Neural crest cell (in vitro differentiated cells): ENCODE data around the gene AAK1. TPM values are rescaled to one million over a fixed set of nuclear protein-coding genes. Genes with fewer than 3 reads are reported as not detected.
"Not testable (repeated sequence)": the region's sequence is repeated elsewhere in the genome, so short reads cannot be mapped to it uniquely, and the experiment has no call there.

ENCODE experiments used
- DNase-seq: peaks from one replicate; pipeline ENCODE4 v3.0.0; 2021; ENCODE audit warnings: low read depth, mixed read lengths, low spot score
- H3K27ac Mint-ChIP-seq: one replicate; pipeline ENCODE4 v1.8.0; 2021; ENCODE audit warnings: mild to moderate bottlenecking, mixed read lengths; ENCODE audit not compliant: unreplicated experiment
- H3K27me3 Mint-ChIP-seq: 2 replicates; pipeline ENCODE4 v1.8.0; 2021; ENCODE audit warnings: low read depth, mild to moderate bottlenecking, mixed read lengths
- H3K36me3 Mint-ChIP-seq: 2 replicates; pipeline ENCODE4 v1.8.0; 2021; ENCODE audit warnings: low read depth, mild to moderate bottlenecking, mixed read lengths
- H3K4me1 Mint-ChIP-seq: 2 replicates; pipeline ENCODE4 v1.8.0; 2021; ENCODE audit warnings: mixed read lengths
- H3K4me3 Mint-ChIP-seq: one replicate; pipeline ENCODE4 v1.8.0; 2021; ENCODE audit warnings: mild to moderate bottlenecking, mixed read lengths
- H3K9me3 Mint-ChIP-seq: 2 replicates; pipeline ENCODE4 v1.8.0; 2021; ENCODE audit warnings: mixed read lengths
- total RNA-seq: library from RNA; stranded (reverse); gene quantifications from 2 replicates; pipeline ENCODE4 v1.2.1, GENCODE V29; 2021
- TF ChIP-seq, protein P1 (sequence below): fragments of 200-600 bp; sonication (generic); conservative IDR thresholded peaks from 2 replicates; pipeline ENCODE4 v1.5.0; 2021; ENCODE audit warnings: antibody characterized with exemption, mild to moderate bottlenecking

Gene AAK1
- total RNA-seq, 1 donor from 2014 or later = 38.8 TPM

DNA sequence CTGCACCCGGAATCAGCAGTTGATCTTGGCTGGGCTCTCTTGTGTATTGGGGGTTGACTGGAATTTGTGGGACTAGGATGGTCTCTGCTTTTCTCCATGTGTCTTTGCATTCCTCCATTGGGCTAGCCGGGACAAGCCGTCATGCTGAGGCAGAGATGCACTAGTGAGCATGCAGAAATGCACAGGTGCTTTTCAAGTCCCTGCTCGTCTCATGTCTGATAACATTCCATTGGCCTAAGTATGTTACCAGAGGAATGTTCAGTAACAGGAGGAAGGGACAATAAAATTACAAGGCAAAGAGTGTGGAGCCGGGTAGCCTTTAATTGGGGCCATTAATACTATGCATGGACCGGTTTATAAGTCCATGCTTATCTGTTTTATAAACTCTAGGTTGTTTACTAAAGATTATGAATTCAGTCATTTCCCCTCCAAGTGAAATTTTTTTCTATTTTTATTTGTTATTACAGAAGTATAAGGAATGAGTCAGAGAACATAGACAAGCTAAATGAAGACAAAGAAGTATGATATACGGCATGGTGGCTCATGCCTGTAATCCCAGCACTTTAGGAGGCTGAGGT is 24.4 kb upstream of the AAK1 start:
- no peak overlapping the region for H3K27ac Mint-ChIP-seq
- no peaks in the 10 kb centered on the region for H3K4me1 Mint-ChIP-seq
- H3K27me3 Mint-ChIP-seq = no peaks in the 10 kb centered on the region
- peaks cover 8% of the 10 kb centered on the region for H3K9me3 Mint-ChIP-seq
- no peaks in the 10 kb centered on the region for H3K36me3 Mint-ChIP-seq
- DNase-seq = no peak
- TF ChIP-seq, protein P1, sequence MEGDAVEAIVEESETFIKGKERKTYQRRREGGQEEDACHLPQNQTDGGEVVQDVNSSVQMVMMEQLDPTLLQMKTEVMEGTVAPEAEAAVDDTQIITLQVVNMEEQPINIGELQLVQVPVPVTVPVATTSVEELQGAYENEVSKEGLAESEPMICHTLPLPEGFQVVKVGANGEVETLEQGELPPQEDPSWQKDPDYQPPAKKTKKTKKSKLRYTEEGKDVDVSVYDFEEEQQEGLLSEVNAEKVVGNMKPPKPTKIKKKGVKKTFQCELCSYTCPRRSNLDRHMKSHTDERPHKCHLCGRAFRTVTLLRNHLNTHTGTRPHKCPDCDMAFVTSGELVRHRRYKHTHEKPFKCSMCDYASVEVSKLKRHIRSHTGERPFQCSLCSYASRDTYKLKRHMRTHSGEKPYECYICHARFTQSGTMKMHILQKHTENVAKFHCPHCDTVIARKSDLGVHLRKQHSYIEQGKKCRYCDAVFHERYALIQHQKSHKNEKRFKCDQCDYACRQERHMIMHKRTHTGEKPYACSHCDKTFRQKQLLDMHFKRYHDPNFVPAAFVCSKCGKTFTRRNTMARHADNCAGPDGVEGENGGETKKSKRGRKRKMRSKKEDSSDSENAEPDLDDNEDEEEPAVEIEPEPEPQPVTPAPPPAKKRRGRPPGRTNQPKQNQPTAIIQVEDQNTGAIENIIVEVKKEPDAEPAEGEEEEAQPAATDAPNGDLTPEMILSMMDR = no peak
- H3K4me3 Mint-ChIP-seq = no peak overlapping the region

DNA sequence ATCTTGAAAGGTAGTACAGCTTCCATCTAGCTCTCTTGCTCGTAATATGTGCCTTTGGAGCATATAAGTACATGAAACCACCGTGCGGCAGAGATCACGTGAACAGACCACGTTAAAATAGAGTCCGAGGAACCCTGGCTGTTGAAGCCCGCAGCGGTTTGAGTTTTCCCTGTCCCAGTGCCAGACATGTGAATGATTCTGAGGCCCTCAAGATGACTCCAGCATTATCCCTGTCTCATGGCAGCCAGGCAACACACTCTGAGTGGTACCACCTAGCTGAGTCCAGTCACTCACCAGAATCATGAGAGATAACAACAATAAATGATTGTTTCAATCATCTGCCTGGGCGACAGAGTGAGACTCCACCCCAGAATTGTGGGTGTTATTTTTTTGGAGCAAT is 21.6 kb upstream of the AAK1 start:
- H3K4me3 Mint-ChIP-seq = no peak overlapping the region
- no peaks in the 10 kb centered on the region for H3K27me3 Mint-ChIP-seq
- DNase-seq = no peak
- H3K4me1 Mint-ChIP-seq = no peaks in the 10 kb centered on the region
- H3K36me3 Mint-ChIP-seq = no peaks in the 10 kb centered on the region
- peaks cover 5% of the 10 kb centered on the region for H3K9me3 Mint-ChIP-seq
- no peak overlapping the region for H3K27ac Mint-ChIP-seq
- TF ChIP-seq, protein P1 = no peak

DNA sequence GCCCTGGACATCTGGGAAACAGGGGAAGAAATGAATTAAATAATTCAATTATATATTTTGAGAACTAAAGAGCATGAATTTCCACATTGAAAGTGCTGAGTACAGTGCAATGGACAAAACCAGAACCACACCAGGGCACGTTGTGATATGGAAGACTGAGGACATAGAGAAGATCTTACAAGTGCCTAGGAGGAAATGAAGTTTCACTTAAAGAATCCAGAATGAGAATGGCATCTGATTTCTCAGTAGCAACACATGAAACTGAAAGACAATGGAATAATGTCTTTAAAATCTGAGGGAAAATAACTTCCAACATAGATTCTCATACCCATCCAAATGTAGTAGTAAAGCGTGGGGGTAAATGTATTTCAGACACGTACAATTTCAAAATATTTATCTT is 20.3 kb upstream of the AAK1 start:
- no peak overlapping the region for H3K4me3 Mint-ChIP-seq
- peaks cover 5% of the 10 kb centered on the region for H3K9me3 Mint-ChIP-seq
- TF ChIP-seq, protein P1 = no peak
- no peaks in the 10 kb centered on the region for H3K36me3 Mint-ChIP-seq
- peaks cover 2% of the 10 kb centered on the region for H3K27me3 Mint-ChIP-seq
- no peak for DNase-seq
- no peak overlapping the region for H3K27ac Mint-ChIP-seq
- H3K4me1 Mint-ChIP-seq = no peaks in the 10 kb centered on the region

GRCh38 chr2:69662547-69662946 is 19.0 kb upstream of the AAK1 start:
- H3K36me3 Mint-ChIP-seq, H3K27ac Mint-ChIP-seq: not testable (repeated sequence)

DNA sequence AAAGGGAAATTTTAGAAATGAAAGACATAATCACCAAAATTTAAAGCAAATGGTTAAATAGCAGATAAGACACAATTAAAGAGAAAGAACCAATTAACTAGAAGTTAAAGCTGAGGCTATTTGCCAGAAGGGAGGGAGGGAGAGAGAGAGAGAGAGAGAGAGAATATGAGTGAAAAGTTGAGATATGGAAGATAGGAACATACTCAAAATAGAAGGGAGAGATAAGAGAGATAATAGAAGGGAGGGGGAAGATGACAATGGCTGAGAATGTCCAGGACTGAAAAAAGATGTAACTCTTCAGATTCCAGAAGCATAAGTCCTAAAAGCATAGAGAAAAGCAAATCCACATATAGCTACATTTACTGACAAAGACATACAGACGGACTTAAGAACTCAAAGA is 17.1 kb upstream of the AAK1 start:
- TF ChIP-seq, protein P1 = no peak
- DNase-seq = no peak
- no peak overlapping the region for H3K27ac Mint-ChIP-seq
- peaks cover 2% of the 10 kb centered on the region for H3K27me3 Mint-ChIP-seq
- H3K36me3 Mint-ChIP-seq = no peaks in the 10 kb centered on the region
- H3K4me3 Mint-ChIP-seq = no peak overlapping the region
- H3K9me3 Mint-ChIP-seq = peaks cover 5% of the 10 kb centered on the region
- no peaks in the 10 kb centered on the region for H3K4me1 Mint-ChIP-seq

More at GRCh38 chr2:69662547-69662946, 19.0 kb upstream of the AAK1 start:
- not testable (repeated sequence) for H3K4me1 Mint-ChIP-seq, DNase-seq, H3K27me3 Mint-ChIP-seq, H3K4me3 Mint-ChIP-seq, H3K9me3 Mint-ChIP-seq

DNA sequence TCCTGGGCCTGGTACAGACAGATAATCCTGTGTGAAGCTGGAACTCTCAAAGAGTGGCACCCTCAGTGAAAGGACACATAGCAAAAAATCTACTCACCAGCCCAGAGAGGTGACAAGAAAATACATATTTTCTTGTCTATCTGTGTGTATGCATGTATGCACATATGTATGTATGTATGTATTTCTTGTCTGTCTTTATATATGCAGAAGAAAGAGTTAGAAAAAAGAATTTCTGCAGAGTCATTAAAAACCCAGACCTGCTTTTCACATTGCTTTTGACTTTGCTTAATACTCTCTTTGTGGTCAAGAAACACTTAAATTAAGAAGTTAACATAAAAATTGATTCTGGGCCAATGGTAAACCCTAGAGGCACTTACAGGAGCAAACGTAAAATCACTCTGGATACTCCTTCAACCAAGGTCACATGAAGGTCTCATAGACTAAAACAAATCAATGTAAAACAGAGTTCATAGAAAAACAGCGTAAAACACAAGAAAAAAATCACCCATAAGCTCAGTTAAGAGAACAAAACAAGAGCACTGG is 16.5 kb upstream of the AAK1 start:
- H3K27me3 Mint-ChIP-seq = peaks cover 2% of the 10 kb centered on the region
- no peak for DNase-seq
- H3K9me3 Mint-ChIP-seq = peaks cover 5% of the 10 kb centered on the region

More for the DNA sequence above, 16.5 kb upstream of the AAK1 start:
- Mint-ChIP-seq H3K36me3 (no peaks in the 10 kb centered on the region), H3K4me1 (no peaks in the 10 kb centered on the region), H3K27ac (no peak overlapping the region), H3K4me3 (no peak overlapping the region)
- TF ChIP-seq, protein P1 = no peak
